ENCODE measurements around the gene PKNOX2.

Gene PKNOX2

DNA sequence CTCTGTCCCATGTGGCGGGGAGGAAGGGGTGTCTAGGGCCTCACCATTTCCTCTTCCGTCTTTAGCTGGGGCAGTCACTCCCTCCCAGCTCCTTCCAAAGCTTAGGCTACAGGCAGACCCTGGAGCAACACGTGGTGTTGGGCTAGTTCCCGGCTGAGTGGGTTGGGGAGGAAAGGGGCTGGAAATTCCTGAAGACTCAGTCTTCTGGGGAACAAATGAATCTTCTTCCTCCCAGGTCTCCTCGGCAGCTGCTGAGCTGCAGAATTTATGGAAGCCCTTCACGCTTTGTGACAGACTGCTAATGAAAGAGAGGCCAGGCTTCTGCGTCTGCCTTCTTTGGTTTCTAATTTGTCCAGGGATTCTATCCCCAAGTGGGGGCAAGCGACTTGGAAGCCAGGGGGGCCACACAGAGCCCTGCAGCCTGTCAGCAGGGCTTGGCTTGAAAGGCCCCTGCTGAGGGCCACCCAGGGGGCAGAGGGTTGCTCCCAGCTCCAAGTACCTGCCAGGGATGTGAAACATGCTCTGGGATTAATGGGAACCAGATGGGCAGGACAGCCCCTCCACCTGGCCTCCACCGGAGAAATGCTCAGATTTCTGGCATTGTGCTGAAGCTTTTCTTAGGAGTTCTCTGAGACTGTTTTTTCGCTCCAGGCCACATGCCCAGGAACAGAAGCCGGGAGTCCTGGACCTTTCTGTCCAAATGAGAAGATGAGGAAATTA is 123.1 kb downstream of the PKNOX2 start:
- DNase-seq (ENCODE audit: low read depth) = no peak

DNA sequence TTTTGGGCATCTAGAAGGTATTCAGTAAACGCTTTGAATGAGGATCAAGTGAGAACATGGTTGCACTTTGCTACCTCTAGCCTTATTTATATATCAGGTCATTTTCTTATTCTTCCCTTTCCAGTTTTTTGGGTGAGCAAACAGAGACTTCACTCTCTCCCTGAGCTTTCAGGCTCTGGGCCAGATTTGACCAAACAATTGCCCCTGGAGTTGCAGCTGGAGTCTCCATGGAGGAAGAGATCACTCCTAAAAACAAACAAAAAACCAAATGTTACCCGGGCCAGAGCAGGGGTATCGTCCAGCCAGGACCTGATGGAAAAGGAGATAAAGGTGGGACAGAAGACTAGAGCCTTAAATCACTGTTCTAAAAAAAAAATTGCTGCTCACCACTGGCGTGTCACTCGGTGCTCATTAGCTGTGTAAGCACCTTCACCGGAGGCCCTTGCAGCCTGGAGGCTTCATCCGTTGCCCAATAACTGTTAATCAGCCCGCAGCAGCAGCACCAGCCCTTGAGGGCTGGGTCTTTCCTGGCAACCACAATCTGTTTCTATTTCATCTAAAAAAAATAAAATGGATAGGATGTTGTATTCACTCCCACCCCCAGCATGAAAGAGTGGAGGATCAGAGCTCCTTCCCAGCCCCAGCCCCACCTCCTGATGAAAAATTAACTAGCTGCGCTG is 125.0 kb downstream of the PKNOX2 start:
- DNase-seq (ENCODE audit: low read depth) = no peak

DNA sequence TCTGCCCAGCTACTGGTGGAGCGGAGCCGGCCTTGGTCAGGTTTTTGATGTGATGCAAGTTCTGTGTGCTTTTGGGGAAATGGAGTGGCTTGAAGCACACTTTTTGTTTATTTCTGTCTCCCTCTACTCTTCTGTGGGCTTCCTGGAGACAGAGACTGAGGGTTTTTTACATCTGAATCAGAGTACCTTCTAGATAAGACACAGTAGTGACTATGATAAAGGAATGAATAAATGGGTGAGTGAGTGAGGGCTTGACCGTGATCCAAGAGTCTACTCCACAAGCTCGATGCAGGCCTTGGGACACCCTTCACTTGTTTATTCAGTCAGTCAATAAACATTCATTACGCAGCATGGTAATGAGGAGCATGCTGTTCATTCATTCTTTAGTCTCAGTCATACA is 125.7 kb downstream of the PKNOX2 start:
- no peak for DNase-seq (ENCODE audit: low read depth)

DNA sequence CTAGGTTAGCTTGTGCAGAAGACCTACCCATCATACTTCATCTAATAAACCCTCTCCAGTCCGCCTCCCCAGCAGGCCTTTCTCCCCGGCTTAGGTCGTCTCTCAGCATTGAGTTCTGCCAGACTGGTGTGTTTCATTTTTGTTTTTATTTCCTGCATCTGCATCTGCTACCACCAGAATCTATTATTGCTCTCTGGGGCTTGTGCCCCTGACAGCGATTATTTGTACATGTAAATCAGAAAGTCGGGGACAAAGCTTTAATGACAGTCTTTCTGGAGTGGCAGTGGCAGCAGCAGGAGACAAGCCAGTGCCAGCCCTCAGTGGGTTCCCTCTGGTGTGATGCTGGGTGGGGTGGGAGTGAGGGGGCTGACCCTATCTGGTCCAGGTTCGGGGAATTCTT is 127.5 kb downstream of the PKNOX2 start:
- no peak for DNase-seq (ENCODE audit: low read depth)

GRCh38 chr11:125293596-125293995 is 129.0 kb downstream of the PKNOX2 start:
- DNase-seq (ENCODE audit: low read depth) = no peak

DNA sequence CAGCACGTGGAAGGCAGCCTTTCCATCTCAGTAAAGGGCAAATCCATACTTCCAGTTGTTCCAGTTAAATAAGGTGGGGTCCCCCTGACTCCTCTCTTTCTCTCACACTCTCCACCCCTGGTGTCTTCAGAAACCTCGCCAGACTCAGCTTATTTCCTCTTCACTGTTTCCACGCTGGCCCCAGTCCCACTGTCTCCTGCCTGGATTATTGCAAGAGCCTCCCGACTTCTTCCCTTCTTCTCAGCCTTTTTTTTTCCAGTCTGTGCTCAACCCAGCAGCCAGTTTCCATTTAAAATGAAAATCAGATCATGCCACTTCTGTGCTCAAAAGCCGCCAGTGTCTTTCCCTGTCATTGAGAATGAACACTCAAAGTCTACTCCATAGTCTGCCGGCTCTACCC is 131.4 kb downstream of the PKNOX2 start:
- DNase-seq (ENCODE audit: low read depth) = no peak

DNA sequence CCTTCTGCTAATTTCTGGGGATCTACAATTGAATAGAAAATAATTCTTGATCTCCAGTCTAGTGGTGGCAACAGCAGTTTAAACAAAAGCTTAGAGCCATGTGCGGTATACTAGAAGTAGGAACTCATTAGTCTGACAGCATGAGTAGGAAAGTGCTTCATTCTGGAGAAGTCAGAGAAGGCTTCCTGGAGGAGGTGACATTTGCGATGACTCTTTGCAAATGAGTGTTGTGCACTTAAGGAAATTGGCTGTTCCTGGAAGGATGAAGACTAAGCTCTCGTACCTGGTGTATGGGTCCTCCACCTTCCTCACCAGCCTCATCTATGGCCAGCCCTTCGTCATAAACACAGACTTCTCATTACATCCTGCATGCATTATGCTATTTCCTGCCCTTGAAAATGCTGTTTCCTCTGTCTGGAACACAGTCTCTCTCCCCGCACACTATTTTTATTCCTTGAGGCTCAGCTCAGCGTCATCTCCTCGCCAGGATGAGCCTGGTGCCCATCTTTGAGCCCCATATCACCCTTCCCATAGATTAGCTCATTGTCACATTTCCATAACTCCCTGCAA is 132.9 kb downstream of the PKNOX2 start:
- no peak for DNase-seq (ENCODE audit: low read depth)

DNA sequence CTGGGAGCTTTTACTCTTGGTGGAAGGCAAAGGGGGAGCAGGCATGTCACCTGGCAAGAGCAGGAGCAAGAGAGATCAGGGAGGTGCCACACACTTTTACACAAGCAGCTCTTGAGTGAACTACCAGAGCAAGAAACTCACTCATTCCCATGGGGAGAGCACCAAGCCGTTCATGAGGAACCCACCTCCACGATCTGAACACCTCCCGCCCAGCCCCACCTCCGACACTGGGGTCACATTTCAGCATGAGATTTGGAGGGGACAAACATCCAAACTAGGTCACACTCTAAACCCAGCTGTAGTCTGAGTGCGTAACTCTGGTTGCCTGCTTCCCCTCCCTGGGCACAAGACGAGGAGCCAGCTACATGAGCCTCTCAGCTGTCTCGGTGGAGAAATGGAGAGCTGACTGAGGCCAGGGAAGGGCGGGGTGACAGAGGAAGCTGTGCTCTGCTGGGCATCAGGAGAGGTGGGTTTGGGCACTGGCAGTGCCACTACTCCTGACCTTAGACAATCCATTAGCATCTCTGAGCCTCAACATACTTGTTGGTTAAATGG is 134.6 kb downstream of the PKNOX2 start:
- no peak for DNase-seq (ENCODE audit: low read depth)

GRCh38 chr11:125299821-125300220 is 135.3 kb downstream of the PKNOX2 start:
- DNase-seq (ENCODE audit: low read depth) = no peak

- DNase-seq (ENCODE audit: low read depth) = no peak
These were observed 136.3 kb downstream of the PKNOX2 start for GRCh38 chr11:125300791-125301218.

DNA sequence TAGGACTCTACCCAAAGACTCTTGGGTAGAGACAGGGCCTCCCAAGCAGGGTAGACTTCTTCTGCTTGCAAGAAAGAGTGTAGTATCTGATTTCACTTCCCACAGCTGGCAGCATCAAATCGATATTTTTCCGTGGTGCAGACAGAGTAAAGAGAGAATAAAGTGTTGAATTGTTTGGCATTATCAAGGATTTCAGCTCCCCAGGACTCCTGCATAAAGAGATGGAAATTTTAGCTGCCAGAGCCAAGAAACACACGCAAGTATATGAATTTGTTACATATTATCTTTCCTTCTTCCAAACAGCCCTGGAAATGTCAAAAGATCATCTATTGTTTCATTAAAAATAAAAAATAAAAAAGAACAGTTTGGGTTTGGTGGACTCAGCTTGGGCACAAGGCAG is 136.8 kb downstream of the PKNOX2 start:
- DNase-seq (ENCODE audit: low read depth) = no peak

DNA sequence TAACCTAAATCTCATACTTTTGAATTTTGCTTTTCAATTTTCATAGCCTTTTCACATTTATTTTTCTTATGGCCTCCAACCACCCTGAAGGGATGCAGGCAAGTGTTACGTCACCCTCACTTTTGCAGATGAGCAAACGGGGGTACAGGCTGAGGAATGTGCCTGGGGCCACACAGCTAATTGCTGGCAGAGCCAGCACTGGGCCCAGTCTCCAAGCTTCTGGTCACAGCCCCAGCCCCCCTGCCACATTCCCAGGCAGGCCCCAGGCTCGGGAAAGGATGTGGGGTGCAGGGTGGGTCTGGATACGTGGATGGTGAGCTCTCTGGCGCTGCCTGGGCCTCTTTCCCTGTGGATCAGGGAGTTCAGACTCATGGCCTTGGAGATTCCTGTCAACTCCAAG is 138.6 kb downstream of the PKNOX2 start:
- DNase-seq (ENCODE audit: low read depth) = no peak

- no peak for DNase-seq (ENCODE audit: low read depth)
These were observed 139.1 kb downstream of the PKNOX2 start for GRCh38 chr11:125303694-125304093.

DNA sequence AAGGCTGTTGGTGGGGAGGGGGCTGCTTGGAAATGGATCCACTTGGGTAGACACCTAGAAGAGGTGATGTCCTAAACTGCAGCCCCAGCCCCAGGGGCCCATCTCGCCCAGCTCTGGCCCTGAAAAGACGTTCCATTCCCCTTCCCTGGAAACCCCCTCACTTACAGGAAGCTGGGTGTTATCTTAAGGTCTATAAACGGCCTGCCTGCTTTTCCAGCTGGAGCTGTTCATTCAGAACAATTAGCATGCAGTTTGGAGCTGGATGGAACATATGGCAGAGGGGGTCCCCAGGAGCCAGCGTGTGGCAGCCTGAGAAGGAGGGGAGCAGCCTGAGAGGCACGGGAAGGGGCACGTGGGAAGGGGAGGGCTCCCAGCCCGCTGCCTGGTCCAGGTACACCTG is 139.6 kb downstream of the PKNOX2 start:
- no peak for DNase-seq (ENCODE audit: low read depth)

DNA sequence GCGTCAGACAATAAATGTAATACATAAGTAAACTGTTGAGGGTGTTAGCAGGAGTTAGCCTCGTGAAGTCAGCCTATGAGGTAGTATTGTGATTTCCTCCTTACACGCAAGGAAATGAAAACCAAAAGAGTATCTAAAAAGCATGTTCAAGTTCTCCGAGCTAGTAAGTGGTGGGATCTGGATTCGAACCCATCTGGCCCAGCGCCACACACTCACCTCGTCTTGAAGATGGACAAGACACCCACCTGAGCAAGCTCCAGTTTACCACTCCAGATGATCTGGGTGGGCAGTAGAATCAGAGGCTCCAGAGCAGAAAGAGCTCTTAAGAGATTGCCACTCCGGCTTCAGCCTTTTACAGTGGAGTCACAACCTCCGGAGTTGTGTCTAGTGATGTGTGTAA is 140.3 kb downstream of the PKNOX2 start:
- no peak for DNase-seq (ENCODE audit: low read depth)

- DNase-seq (ENCODE audit: low read depth) = no peak
These were observed 140.8 kb downstream of the PKNOX2 start for GRCh38 chr11:125305345-125305744.

DNA sequence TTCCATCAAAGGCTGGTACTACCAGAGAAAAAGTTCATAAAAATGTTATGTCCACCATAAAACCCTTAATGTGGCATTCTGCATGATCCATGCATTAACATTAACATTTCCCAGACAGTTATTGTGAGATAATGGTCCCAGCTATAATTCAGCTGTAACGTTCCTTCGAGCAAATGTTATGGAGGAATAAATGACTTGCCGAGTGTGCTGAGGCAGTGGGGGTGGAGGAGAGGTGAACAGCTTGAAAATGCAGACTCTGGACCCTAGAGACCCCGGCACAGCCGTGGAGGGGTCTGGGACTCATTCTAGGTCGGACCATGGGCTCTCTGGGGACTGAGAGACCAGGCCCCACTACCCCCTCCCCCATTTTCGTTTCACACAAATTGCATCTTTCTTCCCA is 141.9 kb downstream of the PKNOX2 start:
- DNase-seq (ENCODE audit: low read depth) = no peak

DNA sequence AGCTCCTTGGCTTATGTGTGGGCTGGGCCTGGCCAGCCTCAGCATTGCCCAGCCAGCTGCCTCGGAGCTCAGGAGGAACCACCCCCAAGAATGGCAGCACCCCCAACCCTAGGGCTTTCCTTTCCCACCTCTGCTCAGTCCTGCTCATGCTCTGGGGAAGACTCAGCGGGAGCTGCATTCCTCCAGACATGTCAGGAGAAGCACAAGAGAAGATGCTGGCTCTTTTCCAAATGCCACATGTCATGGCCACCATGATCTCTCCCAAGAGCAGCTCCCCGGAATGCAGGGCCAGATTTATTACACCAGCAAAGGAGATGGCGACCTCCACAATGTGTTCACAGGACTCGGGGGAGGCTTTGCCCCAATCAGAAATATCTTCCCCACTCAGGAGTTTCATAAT is 143.7 kb downstream of the PKNOX2 start:
- DNase-seq (ENCODE audit: low read depth) = no peak

DNA sequence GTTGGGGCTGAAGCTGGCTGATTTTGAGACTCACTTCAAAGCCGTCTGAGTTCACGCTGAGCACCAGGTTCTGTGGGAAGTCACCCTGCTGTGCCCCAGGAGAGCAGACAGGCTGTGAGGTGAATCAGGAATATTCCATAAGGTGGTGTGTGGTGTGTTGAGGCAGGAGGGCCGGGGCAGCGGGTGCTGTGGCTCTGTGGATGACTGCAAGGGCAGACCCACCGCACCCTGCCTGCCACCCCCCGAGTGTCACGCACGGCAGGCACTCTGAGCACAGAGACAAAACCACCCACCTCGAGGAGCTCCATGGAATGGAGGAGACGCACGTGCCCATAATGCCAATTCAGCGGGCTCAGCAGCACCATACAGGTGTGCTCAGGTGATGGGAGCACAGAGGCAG is 147.8 kb downstream of the PKNOX2 start:
- DNase-seq (ENCODE audit: low read depth) = no peak

DNA sequence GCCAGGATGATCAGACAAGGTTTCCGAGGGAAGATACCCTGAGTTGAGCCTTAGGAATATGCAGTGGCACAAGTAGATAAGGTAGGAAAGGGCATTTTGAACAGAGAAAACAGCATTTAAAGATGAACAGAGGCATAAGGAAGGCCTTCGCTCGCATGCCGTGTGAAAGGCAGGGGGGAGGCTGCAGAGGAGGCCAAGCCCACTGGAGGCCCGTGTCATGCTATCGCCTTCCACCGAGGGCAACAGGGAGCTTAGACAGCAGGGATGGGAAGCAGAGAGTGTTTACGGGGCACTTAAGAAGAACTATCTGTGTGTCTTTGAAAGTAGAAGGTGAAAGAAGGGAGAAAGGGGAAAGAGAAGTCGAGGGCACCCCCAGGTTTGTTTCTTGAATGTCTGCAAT is 148.3 kb downstream of the PKNOX2 start:
- DNase-seq (ENCODE audit: low read depth) = no peak

GRCh38 chr11:125313271-125314219 is 149.0 kb downstream of the PKNOX2 start:
- no peak for DNase-seq (ENCODE audit: low read depth)
